Lower lobe of right lung (tissue), 2 donors: ENCODE data around the gene CARS1. TPM values are rescaled to one million over a fixed set of nuclear protein-coding genes. Genes with fewer than 3 reads are reported as not detected.

ENCODE experiments used
- ATAC-seq, 2 donors: fragments of 200-7000 bp; cut with Tn5 transposase; one replicate each; pipeline ENCODE4 v1.9.1; 2020 to 2022; ENCODE audit warnings: mild to moderate bottlenecking in 2 of 2, moderate library complexity in 2 of 2
- DNase-seq: peaks from one replicate; pipeline ENCODE4 v3.0.0-alpha.2; 2020
- H3K27ac ChIP-seq: fragments of 200-600 bp; one replicate; pipeline ENCODE4 v1.8.0; 2022
- H3K27me3 ChIP-seq: fragments of 200-600 bp; one replicate; pipeline ENCODE4 v1.8.0; 2022; ENCODE audit warnings: low read depth
- H3K36me3 ChIP-seq: fragments of 200-600 bp; one replicate; pipeline ENCODE4 v1.8.0; 2022; ENCODE audit warnings: mild to moderate bottlenecking
- H3K4me1 ChIP-seq: fragments of 200-600 bp; one replicate; pipeline ENCODE4 v1.8.0; 2022
- H3K4me3 ChIP-seq: fragments of 200-600 bp; one replicate; pipeline ENCODE4 v1.8.0; 2022; ENCODE audit warnings: mild to moderate bottlenecking
- H3K9me3 ChIP-seq: fragments of 200-600 bp; one replicate; pipeline ENCODE4 v1.8.0; 2022
- CTCF ChIP-seq: fragments of 200-600 bp; IDR thresholded peaks from one replicate; pipeline ENCODE4 v1.8.0; 2022; ENCODE audit warnings: antibody characterized with exemption, mild to moderate bottlenecking
- intact Hi-C: fragments of 100-400 bp; cut with DNase I; formaldehyde crosslinking; loops from one replicate; pipeline ENCODE4 v1.11.0; 2022
- total RNA-seq: library from RNA; stranded (reverse); fragmentation: NEBNext Ultra II Directional; extraction: Animal tissue kit (Norgen Biotek cat#: 25700); gene quantifications from one replicate; pipeline ENCODE4 v1.2.1, GENCODE V29; 2021
- donor health status: DM: no; HTN: yes; CAD: no; lungs with severe emphysema.

CARS1 gene
- total RNA-seq, 1 donor from 2014 or later, result 40.2 TPM

- H3K36me3 ChIP-seq, result peaks cover 71% of the 10 kb centered on the region
These were observed 80.1 kb downstream of the CARS1 start for GRCh38 chr11:2977113-2977512.

GRCh38 chr11:2976294-2977063, 80.7 kb downstream of the CARS1 start:
- ATAC-seq (no peak), DNase-seq (no peak)
- intact Hi-C loops, result no loop called here
- TF ChIP-seq CTCF, result no peak
- Histone ChIP-seq H3K4me3 (no peak overlapping the region), H3K27me3 (no peaks in the 10 kb centered on the region), H3K27ac (no peak overlapping the region), H3K9me3 (no peaks in the 10 kb centered on the region), H3K4me1 (no peaks in the 10 kb centered on the region), H3K36me3 (peaks cover 77% of the 10 kb centered on the region)

More at GRCh38 chr11:2977113-2977512, 80.1 kb downstream of the CARS1 start:
- TF ChIP-seq CTCF, result no peak
- Histone ChIP-seq H3K9me3 (no peaks in the 10 kb centered on the region), H3K27ac (no peak overlapping the region), H3K4me3 (no peak overlapping the region), H3K4me1 (no peaks in the 10 kb centered on the region), H3K27me3 (no peaks in the 10 kb centered on the region)
- intact Hi-C loops, result no loop called here
- ATAC-seq, result no peak
- DNase-seq, result no peak

- Histone ChIP-seq H3K4me1 (no peaks in the 10 kb centered on the region), H3K9me3 (no peaks in the 10 kb centered on the region), H3K36me3 (peaks cover 86% of the 10 kb centered on the region), H3K27me3 (no peaks in the 10 kb centered on the region), H3K4me3 (no peak overlapping the region), H3K27ac (no peak overlapping the region)
- peak; percentile 31 for TF ChIP-seq CTCF
- ATAC-seq (peak; percentile 48 to 65), DNase-seq (no peak)
- intact Hi-C loops, result no loop called here
These were observed 81.6 kb downstream of the CARS1 start for GRCh38 chr11:2975594-2975993.

GRCh38 chr11:2974272-2974671, 83.0 kb downstream of the CARS1 start:
- peaks cover 99% of the 10 kb centered on the region for H3K36me3 ChIP-seq
- H3K27me3 ChIP-seq, result no peaks in the 10 kb centered on the region
- ATAC-seq (no peak), DNase-seq (no peak)
- intact Hi-C loops, result no loop called here
- no peak overlapping the region for H3K4me3 ChIP-seq
- TF ChIP-seq CTCF, result no peak
- no peak overlapping the region for H3K27ac ChIP-seq
- no peaks in the 10 kb centered on the region for H3K4me1 ChIP-seq
- H3K9me3 ChIP-seq, result no peaks in the 10 kb centered on the region

GRCh38 chr11:2968341-2968900, 88.8 kb downstream of the CARS1 start:
- no peaks in the 10 kb centered on the region for H3K27me3 ChIP-seq
- no peaks in the 10 kb centered on the region for H3K9me3 ChIP-seq
- H3K27ac ChIP-seq, result no peak overlapping the region
- TF ChIP-seq CTCF, result no peak
- DNase-seq (no peak), ATAC-seq (no peak)
- intact Hi-C loops, result no loop called here
- peaks cover 100% of the 10 kb centered on the region for H3K36me3 ChIP-seq
- H3K4me3 ChIP-seq, result no peak overlapping the region
- H3K4me1 ChIP-seq, result no peaks in the 10 kb centered on the region
